Kasumi-1 (cell line): ENCODE measurements around the gene ZNF365.
"Not testable (repeated sequence)": the region's sequence is repeated elsewhere in the genome, so short reads cannot be mapped to it uniquely, and the experiment has no call there.

Experiments used
- DNase-seq, 2 experiments: peaks; one replicate each; lab custom pipeline; 2025; lab: John Stamatoyannopoulos, UW

ZNF365 gene

GRCh38 chr10:62377966-62378365 lies 3.8 kb downstream of the ZNF365 start:
- DNase-seq: no peak

DNA sequence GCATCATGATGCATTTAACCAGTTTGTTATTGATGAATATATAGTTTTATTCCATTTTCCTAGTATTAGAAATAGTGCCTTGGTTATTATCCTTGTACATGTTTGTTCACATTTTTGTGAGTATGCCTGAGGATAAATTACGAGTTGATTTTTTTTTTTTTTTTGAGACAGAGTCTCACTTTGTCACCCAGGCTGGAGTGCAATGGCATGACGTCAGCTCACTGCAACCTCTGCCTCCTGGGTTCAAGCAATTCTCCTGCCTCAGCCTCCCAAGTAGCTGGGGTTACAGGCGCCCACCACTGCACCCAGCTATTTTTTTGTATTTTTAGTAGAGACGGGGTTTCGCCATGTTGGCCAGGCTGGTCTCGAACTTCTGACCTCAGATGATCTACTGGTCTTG lies 4.7 kb downstream of the ZNF365 start:
- DNase-seq: not testable (repeated sequence)

- DNase-seq: no peak
Measured at GRCh38 chr10:62379394-62379793, 5.2 kb downstream of the ZNF365 start.

DNA sequence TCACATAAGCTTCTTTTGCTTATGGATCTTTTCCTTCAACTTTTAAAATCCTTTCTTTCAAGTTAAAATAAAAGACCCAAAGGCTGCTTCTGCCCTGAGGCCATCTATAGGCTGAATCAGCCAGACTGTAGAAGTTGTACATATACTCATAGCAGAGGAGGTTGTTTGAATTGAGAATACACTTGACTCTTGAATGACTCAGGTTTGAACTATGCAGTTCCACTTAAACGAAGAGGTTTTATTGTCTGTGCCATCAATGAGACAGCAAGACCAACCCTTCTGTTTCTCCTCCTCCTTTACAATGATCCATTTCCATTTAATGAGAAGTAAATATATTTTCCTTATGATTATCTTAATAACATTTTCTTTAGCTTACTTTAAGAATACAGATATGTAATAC lies 5.8 kb downstream of the ZNF365 start:
- no peak for DNase-seq

DNA sequence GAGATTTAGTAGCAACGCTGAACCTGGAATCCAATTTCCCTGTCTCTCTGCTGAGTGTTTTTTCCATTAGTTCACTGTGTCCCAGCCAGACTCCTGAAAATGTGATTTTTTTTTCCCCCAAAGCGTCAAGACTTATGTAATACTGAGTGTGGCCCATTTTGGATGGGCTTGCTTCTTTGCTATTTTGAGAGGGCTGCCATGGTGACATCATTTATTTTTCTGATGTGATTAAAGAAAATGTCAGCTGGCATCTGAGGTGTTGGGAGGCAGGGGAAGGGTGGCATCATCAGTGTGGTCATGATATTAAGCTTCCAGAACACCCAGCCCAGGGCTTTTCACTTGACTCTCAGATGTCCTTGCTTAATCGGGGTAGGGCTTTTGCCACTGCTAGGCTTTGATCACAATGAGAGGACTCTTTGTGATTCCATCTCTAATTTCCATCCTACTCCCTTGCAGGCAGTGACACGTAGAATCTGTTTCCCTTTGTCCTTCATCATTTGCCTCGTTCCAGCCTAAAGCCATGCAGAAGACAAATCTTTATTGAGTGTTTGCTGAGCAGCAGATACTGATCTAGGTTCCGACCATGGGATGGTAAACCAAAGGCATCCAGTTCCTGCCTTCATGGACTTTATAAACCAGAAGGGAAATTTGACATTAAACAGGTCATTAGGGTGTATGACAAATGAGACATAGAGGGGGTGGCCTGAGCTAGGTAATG lies 7.4 kb downstream of the ZNF365 start:
- DNase-seq: no peak

DNA sequence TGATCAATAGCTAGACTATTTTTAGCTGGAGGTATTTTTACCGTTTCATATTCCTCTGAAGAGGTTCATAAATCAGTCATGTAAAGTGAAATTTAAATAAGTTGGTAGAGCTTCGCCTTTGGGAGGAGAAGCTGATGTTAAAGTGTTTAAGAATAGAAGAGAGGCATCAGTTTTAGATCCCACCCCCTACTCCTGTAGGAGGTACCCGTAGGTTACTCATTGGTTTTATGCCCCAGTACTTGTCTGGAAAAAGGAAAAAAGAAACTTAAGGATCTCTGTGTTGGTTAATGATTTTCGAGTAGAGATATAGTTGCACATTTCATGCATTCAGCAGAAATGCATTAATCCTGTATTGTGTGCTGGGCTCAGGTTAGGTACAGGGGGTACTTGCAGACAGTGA lies 8.7 kb downstream of the ZNF365 start:
- no peak for DNase-seq

DNA sequence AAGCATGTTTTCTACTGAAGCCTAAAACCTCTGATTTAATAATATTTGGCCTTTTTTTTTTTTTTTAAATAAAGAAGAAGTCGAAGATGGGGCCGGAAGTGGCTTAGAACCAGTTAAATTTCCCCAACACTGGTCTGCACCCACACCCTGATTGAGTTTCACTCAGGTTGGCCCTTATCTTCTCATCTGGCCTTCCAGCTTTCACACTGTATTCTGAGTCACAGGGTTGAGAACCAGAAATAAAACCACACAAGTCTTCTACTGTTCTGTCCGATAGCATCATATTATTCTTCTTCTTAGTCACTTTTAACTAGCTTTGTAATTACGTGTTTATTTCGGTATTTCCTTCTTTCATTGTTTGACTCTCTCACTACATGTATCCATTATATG lies 9.9 kb downstream of the ZNF365 start:
- no peak for DNase-seq

DNA sequence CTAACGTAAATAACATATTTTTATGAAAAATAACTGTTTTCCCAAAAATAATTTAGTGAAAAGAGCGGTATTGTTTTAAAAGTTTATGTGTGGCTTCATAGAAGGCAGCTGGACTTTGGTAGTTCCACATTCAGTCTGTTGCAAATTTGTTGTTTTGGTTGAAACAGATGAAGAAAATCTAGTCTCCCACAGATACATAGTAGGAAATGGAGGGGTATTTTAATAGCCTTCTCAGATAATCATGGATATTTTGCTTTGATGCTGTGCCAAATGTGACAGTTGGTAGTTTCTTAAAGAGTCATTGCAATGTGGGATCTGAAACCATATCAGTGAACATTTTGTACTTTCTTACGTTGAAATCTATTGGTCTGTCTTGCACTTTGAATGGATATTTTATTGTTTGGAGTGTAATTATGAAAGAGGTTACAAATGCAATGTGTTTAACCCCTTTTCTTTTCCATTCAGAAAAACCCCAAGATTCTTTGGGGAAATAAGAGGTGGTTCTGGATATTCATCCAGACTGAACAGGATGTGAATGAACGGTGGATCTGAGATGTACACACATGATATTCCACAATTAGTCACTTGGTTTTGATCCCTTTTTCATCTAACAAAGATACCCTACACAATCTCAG lies 10.4 kb downstream of the ZNF365 start:
- no peak for DNase-seq

- DNase-seq: no peak
Measured at GRCh38 chr10:62386356-62387320, 12.5 kb downstream of the ZNF365 start.

DNA sequence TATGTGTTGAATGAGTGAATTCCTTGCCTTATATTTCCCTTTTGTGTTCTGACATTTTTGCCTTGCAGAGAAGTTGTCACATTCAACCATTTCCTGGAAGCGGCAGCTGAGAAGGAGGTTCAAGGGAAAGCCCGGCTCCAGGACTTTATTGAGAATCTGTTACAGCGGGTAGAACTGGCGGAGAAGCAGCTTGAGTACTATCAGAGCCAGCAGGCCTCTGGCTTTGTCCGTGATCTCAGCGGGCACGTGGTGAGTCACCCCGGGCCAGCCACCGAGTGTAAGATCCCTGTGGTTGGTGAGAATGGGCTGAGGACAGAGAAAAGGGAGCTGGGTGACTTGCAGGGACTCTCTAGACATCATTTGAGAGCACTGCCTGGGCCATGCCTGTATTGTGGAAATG lies 14.2 kb downstream of the ZNF365 start:
- no peak for DNase-seq

DNA sequence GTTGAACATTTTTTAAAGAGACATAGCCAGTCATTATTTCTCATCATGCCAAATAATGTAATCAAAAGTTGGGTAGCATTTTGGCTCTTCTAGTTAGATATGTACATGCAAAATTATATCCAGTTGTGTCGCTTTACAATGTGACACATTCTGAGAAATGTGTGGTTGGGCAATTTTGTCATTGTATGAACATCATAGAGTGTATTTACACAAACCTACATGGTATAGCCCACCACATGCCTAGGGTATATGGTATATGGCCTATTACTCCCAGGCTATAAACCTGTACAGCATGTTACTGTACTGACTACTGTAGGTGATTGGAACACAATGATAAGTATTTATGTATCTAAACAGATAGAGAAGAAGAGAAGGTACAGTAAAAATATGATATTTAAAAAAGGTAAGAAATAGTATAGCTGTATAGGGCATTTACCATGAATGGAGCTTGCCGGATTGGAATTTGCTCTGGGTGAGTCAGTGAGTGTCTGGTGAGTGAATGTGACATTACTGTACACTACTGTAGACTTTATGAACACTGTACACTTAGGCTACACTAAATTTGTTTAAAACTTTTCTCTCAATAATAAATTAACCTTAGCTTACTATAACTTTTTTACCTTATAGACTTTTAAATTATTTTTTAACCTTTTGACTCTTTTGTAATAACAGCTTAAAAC lies 16.5 kb downstream of the ZNF365 start:
- no peak for DNase-seq

DNA sequence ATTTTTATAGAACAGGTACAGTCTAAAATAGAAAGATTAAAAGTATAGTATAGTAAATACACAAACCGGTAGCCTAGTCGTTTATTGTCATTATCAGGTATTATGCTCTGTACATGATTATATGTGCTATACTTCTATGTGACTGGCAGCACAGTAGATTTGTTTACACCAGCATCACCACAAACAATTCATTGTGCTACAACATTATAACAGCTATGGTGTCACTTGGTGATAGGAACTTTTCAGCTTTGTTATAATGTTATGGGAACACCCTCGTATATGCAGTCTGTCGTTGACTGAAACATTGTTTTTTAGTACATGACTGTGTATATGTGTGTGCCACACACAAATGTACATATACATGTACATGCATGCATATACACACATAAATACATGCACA lies 19.1 kb downstream of the ZNF365 start:
- no peak for DNase-seq

- no peak for DNase-seq
Measured at GRCh38 chr10:62394556-62395018, 20.4 kb downstream of the ZNF365 start.

DNA sequence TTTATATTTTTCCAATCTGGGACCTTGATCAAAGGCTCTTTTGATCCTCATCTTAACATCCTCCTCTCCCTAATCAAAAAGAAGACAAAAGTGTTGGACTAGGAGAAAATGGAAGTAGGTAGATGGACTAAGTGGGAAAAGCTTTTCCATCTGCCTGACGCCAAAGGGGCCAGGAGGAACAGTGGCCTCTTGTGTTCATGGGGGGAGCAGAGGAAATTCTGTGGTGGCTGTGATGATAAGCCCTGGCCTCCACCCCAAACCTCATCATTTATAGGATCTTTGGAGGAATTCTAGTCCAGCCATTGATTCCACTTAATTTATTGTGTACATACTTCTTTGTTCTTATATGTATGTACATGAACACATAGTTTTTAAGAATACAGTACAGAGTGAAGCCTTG lies 21.7 kb downstream of the ZNF365 start:
- no peak for DNase-seq

DNA sequence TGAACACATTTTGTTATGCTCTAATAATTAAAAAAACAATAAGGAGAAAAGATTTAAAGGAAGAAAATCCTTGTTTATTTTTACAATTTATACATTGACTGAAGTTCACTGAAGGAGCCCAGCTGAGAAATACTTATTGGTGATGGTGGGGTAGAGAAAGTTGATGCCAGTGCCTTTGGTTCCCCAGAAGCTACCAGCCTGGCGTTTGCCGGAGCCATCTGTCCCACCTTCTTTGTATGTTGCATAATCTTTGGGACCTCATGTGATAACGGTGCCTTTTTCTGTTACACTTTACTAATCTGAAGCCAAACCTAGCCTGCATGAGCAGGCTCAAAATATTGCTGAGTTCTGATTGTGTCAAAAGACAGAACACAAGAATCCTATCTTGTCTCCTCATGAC lies 22.7 kb downstream of the ZNF365 start:
- no peak for DNase-seq

DNA sequence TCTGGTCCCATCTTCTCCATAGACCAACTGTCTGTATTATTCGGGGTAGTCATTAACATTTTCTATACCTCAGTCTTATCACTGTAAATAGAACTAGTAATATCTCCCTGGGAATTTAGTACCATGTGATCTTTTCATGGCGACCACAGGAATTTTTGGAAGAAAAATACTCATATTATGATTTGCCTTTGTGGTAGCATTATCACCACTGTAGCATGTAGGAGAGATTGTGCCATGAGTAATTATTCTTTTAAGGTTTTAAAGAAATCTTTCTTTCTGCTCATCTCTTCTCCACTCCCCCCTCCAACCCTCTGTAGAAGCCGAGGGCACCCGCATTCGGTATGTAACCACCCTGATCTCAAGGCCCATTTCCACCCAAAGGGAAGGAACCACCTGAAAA lies 25.0 kb downstream of the ZNF365 start:
- DNase-seq: no peak

DNA sequence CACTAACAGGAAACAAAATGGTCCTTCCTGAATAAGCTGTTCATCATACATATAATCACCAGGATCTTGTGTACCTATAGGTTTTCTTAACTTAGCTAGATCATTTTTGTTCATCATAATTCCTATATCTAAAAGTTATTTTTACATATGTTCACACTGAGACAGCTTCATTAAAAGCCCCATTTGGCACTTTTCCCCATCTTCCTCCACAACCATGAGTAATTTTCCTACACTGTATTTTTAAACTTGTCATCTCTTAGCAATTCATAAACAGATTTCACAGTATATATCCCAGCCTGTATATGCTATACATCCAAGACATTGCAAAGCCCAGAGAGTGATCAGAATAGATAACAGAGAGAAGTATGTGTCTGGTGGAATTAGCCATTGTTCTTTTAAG lies 28.3 kb downstream of the ZNF365 start:
- no peak for DNase-seq

- not testable (repeated sequence) for DNase-seq
Measured at GRCh38 chr10:62410528-62410927, 36.4 kb downstream of the ZNF365 start.

- not testable (repeated sequence) for DNase-seq
Measured at GRCh38 chr10:62410934-62411333, 36.8 kb downstream of the ZNF365 start.

- no peak for DNase-seq
Measured at GRCh38 chr10:62413048-62413447, 38.9 kb downstream of the ZNF365 start.

DNA sequence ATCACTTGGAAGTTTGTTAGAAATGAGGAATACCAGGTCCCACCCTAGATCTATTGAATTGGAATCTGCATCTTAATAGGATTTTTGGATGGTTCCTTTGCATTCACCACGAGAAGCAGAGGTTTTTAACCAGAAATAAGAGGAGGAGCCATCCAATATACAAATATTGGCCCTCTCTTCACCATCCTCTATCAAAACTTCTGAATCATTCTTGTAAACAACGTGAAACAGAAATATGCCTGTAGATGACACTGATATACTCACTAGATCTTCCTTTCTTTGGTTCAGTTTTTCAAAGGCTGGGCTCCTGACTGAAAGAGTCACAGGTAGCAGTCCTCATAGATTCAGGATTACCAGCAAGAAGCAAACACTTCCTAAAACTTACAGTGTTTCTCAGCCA lies 39.5 kb downstream of the ZNF365 start:
- no peak for DNase-seq

DNA sequence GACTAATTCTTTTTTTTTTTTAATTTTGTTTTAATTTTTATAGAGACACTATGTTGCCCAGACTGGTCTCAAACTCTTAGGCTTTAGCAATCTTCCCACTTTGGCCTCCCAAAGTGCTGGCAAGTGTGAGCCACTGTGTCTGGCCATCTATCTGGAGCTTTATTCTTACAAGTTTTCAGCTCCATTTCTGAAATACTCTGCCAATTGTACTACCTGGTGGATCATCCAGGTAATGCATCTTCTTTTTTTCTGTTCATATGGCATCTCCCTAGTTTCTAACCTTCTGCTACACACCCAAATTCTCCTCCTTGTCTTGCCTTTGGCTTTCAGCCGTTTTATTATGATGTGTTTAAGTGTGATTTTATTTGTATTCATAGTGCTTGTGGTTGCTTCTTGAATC lies 40.2 kb downstream of the ZNF365 start:
- peak; percentile 68 to 77 for DNase-seq
